ENCODE data around the gene ACTL6A. TPM values are rescaled to one million over a fixed set of nuclear protein-coding genes. Genes with fewer than 3 reads are reported as not detected.

Gene ACTL6A
- total RNA-seq, 6 experiments from 2014 or later, result 10.6 to 38.0 (median 15.5) TPM

DNA sequence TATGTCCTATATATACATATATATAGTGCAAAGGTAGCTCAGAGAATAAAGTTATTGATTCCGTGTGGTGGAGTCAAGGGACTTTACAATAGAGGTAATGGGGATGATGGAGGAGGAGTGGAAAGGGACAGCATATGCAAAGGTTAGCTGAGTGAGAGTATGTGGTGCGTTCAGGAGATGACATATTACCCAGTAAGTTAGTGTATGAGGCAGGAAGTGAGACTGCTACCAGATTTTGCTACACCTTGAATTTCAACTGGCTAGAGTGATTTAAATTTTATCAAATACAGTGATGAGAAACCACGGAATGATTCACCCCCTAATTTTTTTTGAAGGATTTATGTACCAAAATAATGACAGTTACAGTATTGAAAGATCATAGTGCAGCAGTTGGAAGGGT lies 2.8 kb downstream of the ACTL6A start:
- WGBS (ENCODE audit: insufficient coverage, low coverage, low lambda C conversion rate, missing lambda C conversion rate), result 57% methylated on average over 3 of the region's 3 CpGs
- peaks cover 0 to 6% (median 2%) of the 10 kb centered on the region in 4 donors for H3K36me3 ChIP-seq

GRCh38 chr3:179580992-179581391 lies 18.3 kb downstream of the ACTL6A start:
- 100% methylated on average over 1 of the region's 1 CpG for WGBS (ENCODE audit: insufficient coverage, low coverage, low lambda C conversion rate, missing lambda C conversion rate)
- intact Hi-C loops (cut with DNase I), result no loop called here
- Histone ChIP-seq H3K27ac (no peak overlapping the region), H3K27me3 (no peaks in the 10 kb centered on the region), H3K9me3 (no peaks in the 10 kb centered on the region), H3K4me1 (no peaks in the 10 kb centered on the region), H3K4me3 (no peak overlapping the region), H3K36me3 (peaks cover 0 to 57% (median 9%) of the 10 kb centered on the region in 4 donors)
- ATAC-seq, result no peak
- no peak for TF ChIP-seq POLR2A (IDR thresholded peaks at IDR 0.05)
- TF ChIP-seq CTCF (IDR thresholded peaks at IDR 0.05), result no peak
- DNase-seq, result no peak

More for the DNA sequence above, 2.8 kb downstream of the ACTL6A start:
- no peak for ATAC-seq
- peaks cover 0 to 9% (median 2%) of the 10 kb centered on the region in 4 donors for H3K4me1 ChIP-seq
- H3K9me3 ChIP-seq, result no peaks in the 10 kb centered on the region
- DNase-seq, result no peak
- intact Hi-C loops (cut with DNase I), result no loop called here
- H3K27me3 ChIP-seq, result no peaks in the 10 kb centered on the region
- no peak overlapping the region for H3K4me3 ChIP-seq
- TF ChIP-seq CTCF (IDR thresholded peaks at IDR 0.05) (no peak), POLR2A (IDR thresholded peaks at IDR 0.05) (no peak)
- no peak overlapping the region for H3K27ac ChIP-seq

DNA sequence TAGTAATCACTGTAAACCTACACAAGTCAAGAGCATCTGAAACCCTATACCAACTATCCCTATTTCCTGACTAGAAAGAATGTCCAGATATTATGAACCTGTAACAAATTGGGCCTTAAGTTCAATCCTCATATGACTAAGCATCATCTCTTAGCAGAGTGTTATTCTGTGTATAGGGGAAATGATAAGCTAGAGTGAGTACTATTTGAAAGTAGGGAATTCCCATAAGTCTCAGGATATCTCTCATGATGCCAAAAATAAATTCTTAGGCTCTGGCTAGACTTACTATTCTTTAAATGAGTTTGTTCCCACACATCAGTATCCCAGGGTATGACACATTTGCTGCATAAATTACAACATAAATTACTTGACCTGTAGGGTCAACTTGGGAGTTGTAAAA lies 26.4 kb downstream of the ACTL6A start:
- no peak for DNase-seq
- ATAC-seq, result no peak
- intact Hi-C loops (cut with DNase I), result no loop called here
- H3K27me3 ChIP-seq, result no peaks in the 10 kb centered on the region
- no peak for TF ChIP-seq CTCF (IDR thresholded peaks at IDR 0.05)
- no peak for TF ChIP-seq POLR2A (IDR thresholded peaks at IDR 0.05)
- H3K36me3 ChIP-seq, result peaks cover 0 to 73% (median 26%) of the 10 kb centered on the region in 4 donors
- no peaks in the 10 kb centered on the region for H3K4me1 ChIP-seq
- H3K27ac ChIP-seq, result no peak overlapping the region
- H3K4me3 ChIP-seq, result no peak overlapping the region
- H3K9me3 ChIP-seq, result no peaks in the 10 kb centered on the region

- Histone ChIP-seq H3K9me3 (no peaks in the 10 kb centered on the region), H3K4me3 (no peak overlapping the region), H3K4me1 (no peaks in the 10 kb centered on the region), H3K36me3 (peaks cover 0 to 68% (median 27%) of the 10 kb centered on the region in 4 donors), H3K27me3 (no peaks in the 10 kb centered on the region), H3K27ac (no peak overlapping the region)
- no peak for TF ChIP-seq CTCF (IDR thresholded peaks at IDR 0.05)
- intact Hi-C loops (cut with DNase I), result no loop called here
- WGBS (ENCODE audit: insufficient coverage, low coverage, low lambda C conversion rate, missing lambda C conversion rate), result 87% methylated on average over 2 of the region's 2 CpGs
- no peak for ATAC-seq
- no peak for DNase-seq
Measured at GRCh38 chr3:179590669-179591068, 27.9 kb downstream of the ACTL6A start.

DNA sequence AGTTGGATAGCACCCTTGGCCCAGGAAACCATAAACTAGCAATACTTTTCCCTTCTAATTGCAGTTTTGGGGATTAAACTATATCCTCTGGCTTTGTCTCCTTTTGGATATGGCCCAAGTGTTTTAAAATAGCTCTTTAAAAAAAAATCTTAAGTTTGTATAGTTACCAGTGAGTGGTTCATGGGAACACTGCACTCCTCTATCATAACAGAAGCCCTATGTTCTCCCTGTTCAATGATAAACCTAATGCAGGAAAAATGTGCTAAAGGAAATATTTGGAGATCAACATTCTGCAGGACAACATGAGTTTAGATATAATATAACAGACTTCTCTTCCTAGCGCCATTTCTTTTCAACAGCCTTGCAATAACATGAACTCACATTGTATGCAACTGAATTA lies 28.6 kb downstream of the ACTL6A start:
- peak in 2 of 4 donors; percentile 29 to 33 for ATAC-seq

More for the DNA sequence above, 28.6 kb downstream of the ACTL6A start:
- H3K9me3 ChIP-seq, result no peaks in the 10 kb centered on the region
- TF ChIP-seq CTCF (IDR thresholded peaks at IDR 0.05) (no peak), POLR2A (IDR thresholded peaks at IDR 0.05) (no peak)
- peaks cover 1 to 75% (median 27%) of the 10 kb centered on the region in 4 donors for H3K36me3 ChIP-seq
- H3K4me1 ChIP-seq, result no peaks in the 10 kb centered on the region
- intact Hi-C loops (cut with DNase I), result no loop called here
- no peaks in the 10 kb centered on the region for H3K27me3 ChIP-seq
- DNase-seq, result no peak
- no peak overlapping the region for H3K4me3 ChIP-seq
- H3K27ac ChIP-seq, result no peak overlapping the region
- 87% methylated on average over 1 of the region's 1 CpG for WGBS (ENCODE audit: insufficient coverage, low coverage, low lambda C conversion rate, missing lambda C conversion rate)
